ENCODE measurements around the gene NECTIN2.

DNA sequence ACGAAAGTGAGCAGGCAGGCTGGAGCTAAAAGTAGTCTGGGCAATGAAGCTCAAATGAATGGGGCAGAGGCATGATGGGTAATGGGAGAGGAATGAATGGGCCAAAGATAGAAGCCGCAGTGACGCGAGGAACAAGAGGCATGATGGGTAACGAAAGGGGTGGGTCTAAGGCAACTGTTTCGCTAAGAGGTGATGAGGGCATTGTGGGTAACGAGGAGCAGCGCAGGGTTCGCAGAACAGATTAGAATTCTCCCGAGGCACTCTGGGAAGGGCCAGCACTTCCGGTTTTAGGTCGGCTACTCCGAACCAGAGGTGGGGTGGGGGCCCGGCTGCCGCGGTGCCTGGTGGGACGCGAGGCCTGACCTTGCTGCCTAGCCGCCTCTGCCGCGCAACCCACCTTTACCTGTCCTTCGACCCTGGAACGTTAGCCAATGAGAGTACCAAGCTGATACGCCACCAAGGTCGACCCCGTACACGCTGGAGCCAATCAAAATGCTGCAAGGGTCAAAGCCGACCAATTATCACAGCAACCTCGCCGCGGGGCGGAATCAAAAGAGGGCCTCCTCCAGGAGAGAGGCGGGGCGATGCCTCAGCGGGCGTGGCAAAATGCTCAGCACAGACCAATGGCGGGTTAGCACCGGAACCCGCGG, 44.4 kb downstream of the NECTIN2 start:
- no peak; the same call in 1 of the 2 replicates for TF ChIP-seq TOX (CRISPR knock-in tag; IDR thresholded peaks at IDR 0.05; ENCODE audit: borderline replicate concordance)
- no peak for TF ChIP-seq ZNF565 (CRISPR knock-in tag; conservative IDR thresholded peaks at IDR 0.05; ENCODE audit: low read depth)
- TF ChIP-seq, protein P1, sequence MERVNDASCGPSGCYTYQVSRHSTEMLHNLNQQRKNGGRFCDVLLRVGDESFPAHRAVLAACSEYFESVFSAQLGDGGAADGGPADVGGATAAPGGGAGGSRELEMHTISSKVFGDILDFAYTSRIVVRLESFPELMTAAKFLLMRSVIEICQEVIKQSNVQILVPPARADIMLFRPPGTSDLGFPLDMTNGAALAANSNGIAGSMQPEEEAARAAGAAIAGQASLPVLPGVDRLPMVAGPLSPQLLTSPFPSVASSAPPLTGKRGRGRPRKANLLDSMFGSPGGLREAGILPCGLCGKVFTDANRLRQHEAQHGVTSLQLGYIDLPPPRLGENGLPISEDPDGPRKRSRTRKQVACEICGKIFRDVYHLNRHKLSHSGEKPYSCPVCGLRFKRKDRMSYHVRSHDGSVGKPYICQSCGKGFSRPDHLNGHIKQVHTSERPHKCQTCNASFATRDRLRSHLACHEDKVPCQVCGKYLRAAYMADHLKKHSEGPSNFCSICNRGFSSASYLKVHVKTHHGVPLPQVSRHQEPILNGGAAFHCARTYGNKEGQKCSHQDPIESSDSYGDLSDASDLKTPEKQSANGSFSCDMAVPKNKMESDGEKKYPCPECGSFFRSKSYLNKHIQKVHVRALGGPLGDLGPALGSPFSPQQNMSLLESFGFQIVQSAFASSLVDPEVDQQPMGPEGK (CRISPR knock-in tag; IDR thresholded peaks at IDR 0.05; ENCODE audit: borderline replicate concordance), result no peak
- no peak for TF ChIP-seq BACH2 (CRISPR knock-in tag; IDR thresholded peaks at IDR 0.05; ENCODE audit: borderline replicate concordance)
- TF ChIP-seq RARB (CRISPR knock-in tag; IDR thresholded peaks at IDR 0.05), result no peak
- no peak for TF ChIP-seq PPARA (CRISPR knock-in tag; IDR thresholded peaks at IDR 0.05; ENCODE audit: borderline replicate concordance)
- peak; percentile 87 for TF ChIP-seq ZFP3 (CRISPR knock-in tag; IDR thresholded peaks at IDR 0.05)
- TF ChIP-seq ARNTL (CRISPR knock-in tag; IDR thresholded peaks at IDR 0.05; ENCODE audit: borderline replicate concordance, low read depth), result no peak
- TF ChIP-seq OSR1 (CRISPR knock-in tag; IDR thresholded peaks at IDR 0.05), result no peak
- no peak for TF ChIP-seq ZNF70 (CRISPR knock-in tag; IDR thresholded peaks at IDR 0.05)
- no peak for TF ChIP-seq ZC3H10 (CRISPR knock-in tag; IDR thresholded peaks at IDR 0.05)
- TF ChIP-seq CSDC2 (CRISPR knock-in tag; IDR thresholded peaks at IDR 0.05), result no peak
- no peak for TF ChIP-seq ZNF8 (CRISPR knock-in tag; IDR thresholded peaks at IDR 0.05)
- TF ChIP-seq, protein P2, sequence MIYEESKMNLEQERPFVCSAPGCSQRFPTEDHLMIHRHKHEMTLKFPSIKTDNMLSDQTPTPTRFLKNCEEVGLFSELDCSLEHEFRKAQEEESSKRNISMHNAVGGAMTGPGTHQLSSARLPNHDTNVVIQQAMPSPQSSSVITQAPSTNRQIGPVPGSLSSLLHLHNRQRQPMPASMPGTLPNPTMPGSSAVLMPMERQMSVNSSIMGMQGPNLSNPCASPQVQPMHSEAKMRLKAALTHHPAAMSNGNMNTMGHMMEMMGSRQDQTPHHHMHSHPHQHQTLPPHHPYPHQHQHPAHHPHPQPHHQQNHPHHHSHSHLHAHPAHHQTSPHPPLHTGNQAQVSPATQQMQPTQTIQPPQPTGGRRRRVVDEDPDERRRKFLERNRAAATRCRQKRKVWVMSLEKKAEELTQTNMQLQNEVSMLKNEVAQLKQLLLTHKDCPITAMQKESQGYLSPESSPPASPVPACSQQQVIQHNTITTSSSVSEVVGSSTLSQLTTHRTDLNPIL (CRISPR knock-in tag; IDR thresholded peaks at IDR 0.05; ENCODE audit: low read depth), result peak; percentile 17; the same call in 1 of the 2 replicates

Data from SK-N-SH treated with all-trans-retinoic acid at 6 μM for 48 hours (cell line).